ENCODE data around the gene OR6C75. TPM values are rescaled to one million over a fixed set of nuclear protein-coding genes. Genes with fewer than 3 reads are reported as not detected.
"Not testable (repeated sequence)": the region's sequence is repeated elsewhere in the genome, so short reads cannot be mapped to it uniquely, and the experiment has no call there.

Gene OR6C75
- under 1 TPM; 0.12 to 0.87 TPM for total RNA-seq
- polyA plus RNA-seq (ENCODE audit: insufficient read depth, low read depth, low replicate concordance), result not detected
- long read RNA-seq, donor 1, result 0 reads
- long read RNA-seq, donor 2, result 0 reads

- intact Hi-C loops (cut with DNase I; ENCODE audit: low total_unique reads), result no loop called here
- H3K27ac ChIP-seq, result no peak within 1 kb of the TSS
- H3K4me3 ChIP-seq, result no peak within 1 kb of the TSS
- no peaks in the 10 kb centered on the region for H3K36me3 ChIP-seq (ENCODE audit: low read depth, missing control alignments)
- TF ChIP-seq, protein P1, sequence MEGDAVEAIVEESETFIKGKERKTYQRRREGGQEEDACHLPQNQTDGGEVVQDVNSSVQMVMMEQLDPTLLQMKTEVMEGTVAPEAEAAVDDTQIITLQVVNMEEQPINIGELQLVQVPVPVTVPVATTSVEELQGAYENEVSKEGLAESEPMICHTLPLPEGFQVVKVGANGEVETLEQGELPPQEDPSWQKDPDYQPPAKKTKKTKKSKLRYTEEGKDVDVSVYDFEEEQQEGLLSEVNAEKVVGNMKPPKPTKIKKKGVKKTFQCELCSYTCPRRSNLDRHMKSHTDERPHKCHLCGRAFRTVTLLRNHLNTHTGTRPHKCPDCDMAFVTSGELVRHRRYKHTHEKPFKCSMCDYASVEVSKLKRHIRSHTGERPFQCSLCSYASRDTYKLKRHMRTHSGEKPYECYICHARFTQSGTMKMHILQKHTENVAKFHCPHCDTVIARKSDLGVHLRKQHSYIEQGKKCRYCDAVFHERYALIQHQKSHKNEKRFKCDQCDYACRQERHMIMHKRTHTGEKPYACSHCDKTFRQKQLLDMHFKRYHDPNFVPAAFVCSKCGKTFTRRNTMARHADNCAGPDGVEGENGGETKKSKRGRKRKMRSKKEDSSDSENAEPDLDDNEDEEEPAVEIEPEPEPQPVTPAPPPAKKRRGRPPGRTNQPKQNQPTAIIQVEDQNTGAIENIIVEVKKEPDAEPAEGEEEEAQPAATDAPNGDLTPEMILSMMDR (IDR thresholded peaks at IDR 0.05), result no peak
- TF ChIP-seq POLR2A (IDR thresholded peaks at IDR 0.05), result no peak
- no peak for DNase-seq
- no peaks in the 10 kb centered on the region for H3K9me3 ChIP-seq
- WGBS, 2 donors, result 71 to 75% methylated on average over 4 of the region's 4 CpGs
- no peaks in the 10 kb centered on the region for H3K27me3 ChIP-seq
- no peaks in the 10 kb centered on the region for H3K4me1 ChIP-seq
Measured at GRCh38 chr12:55362675-55363074, at the start of gene OR6C75. OR6C75 (plus strand) TSS chr12:55362975; CDS start chr12:55365111, 2,136 bp downstream.

DNA sequence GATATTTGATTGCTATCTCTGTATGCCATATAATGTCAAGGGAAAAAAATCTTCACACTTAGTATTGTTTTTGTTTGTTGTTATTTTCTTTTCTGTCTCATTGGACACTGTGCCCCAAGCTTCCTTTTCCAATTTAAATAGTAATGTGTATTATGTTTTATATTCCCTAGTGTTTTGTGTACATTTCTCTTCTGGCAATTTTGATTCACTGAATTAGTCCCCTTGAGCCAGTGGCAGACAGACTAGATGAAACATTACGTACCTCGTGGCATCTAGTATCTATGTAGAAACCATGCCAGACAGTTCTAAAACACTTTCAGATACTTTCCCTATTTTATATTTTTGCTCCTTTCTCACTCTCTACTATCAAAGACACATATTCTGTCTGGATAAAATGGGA is 48.7 kb upstream of the OR6C75 start, which contains the start of gene OR6C1:
TSS of gene OR6C1 (plus strand) at position 301 of the 400 bp plus-strand sequence. CDS start 6,257 bp downstream, outside the sequence.
- intact Hi-C loops (cut with DNase I; ENCODE audit: low total_unique reads), result no loop called here
- no peak for TF ChIP-seq POLR2A (IDR thresholded peaks at IDR 0.05)
- TF ChIP-seq, protein P1 (IDR thresholded peaks at IDR 0.05), result no peak
- no peaks in the 10 kb centered on the region for H3K36me3 ChIP-seq (ENCODE audit: low read depth, missing control alignments)
- H3K27ac ChIP-seq, result no peak within 1 kb of the TSS
- no peak within 1 kb of the TSS for H3K4me3 ChIP-seq
- DNase-seq, result no peak
- H3K27me3 ChIP-seq, result no peaks in the 10 kb centered on the region
- WGBS, 2 donors, result 82 to 85% methylated on average over 2 of the region's 2 CpGs
- H3K4me1 ChIP-seq, result no peaks in the 10 kb centered on the region
- no peaks in the 10 kb centered on the region for H3K9me3 ChIP-seq

DNA sequence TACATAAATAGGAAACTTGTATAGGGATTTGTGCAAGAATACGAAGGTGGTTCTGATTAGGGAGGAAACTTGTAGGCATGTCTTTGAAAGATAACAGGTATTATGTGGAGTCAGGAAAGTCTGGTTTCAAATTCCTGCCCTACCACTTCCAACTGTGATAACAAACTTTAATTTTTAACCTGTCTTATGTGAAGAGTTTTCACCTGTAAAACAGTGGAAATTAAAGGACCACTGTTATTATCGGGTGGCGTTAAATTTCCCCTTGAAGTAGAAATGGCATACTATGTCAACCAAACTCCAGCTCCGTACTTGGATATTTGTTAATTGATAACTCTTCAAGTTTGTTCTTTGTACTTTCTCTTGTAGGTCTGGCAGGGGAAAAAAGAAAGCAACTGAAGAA is 42.6 kb upstream of the OR6C75 start:
- Histone ChIP-seq H3K27ac (no peak overlapping the region), H3K4me3 (no peak overlapping the region), H3K27me3 (no peaks in the 10 kb centered on the region), H3K9me3 (no peaks in the 10 kb centered on the region), H3K36me3 (ENCODE audit: low read depth, missing control alignments) (no peaks in the 10 kb centered on the region), H3K4me1 (no peaks in the 10 kb centered on the region)
- intact Hi-C loops (cut with DNase I; ENCODE audit: low total_unique reads), result no loop called here
- no peak for DNase-seq
- WGBS, 2 donors, result 70 to 83% methylated on average over 4 of the region's 4 CpGs
- TF ChIP-seq POLR2A (IDR thresholded peaks at IDR 0.05), result no peak
- TF ChIP-seq, protein P1 (IDR thresholded peaks at IDR 0.05), result no peak

- 89 to 90% methylated on average over 6 of the region's 6 CpGs for WGBS, 2 donors
- H3K27ac ChIP-seq; H3K36me3 ChIP-seq (ENCODE audit: low read depth, missing control alignments); H3K27me3 ChIP-seq; H3K9me3 ChIP-seq; intact Hi-C loops (cut with DNase I; ENCODE audit: low total_unique reads); H3K4me3 ChIP-seq; H3K4me1 ChIP-seq; DNase-seq: not testable (repeated sequence)
Measured at GRCh38 chr12:55325801-55326200, 37.0 kb upstream of the OR6C75 start.

DNA sequence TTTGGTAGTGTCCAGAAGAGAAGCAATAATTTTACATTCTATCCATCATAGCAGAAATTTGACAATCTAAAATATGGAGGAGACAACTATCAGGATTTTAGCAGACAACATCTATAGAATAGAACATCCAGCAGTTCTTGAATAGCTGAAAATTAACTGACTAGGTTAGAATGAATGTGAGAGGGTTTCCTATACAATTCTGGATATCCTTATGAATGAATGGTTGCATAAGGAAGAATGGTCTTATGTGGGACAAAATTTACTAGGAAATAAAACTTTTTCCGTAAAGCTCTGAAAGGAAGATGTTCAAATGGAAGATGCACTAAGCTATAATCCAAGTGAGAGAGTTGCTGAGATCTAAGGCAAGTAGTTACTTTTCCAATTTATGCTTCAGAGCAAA is 32.3 kb upstream of the OR6C75 start, which contains the start of gene OR6C3:
TSS of gene OR6C3 (plus strand) at position 301 of the 400 bp plus-strand sequence. CDS start 955 bp downstream, outside the sequence.
- no peak for TF ChIP-seq POLR2A (IDR thresholded peaks at IDR 0.05)
- TF ChIP-seq, protein P1 (IDR thresholded peaks at IDR 0.05), result no peak
- Histone ChIP-seq H3K27me3 (no peaks in the 10 kb centered on the region), H3K27ac (no peak within 1 kb of the TSS), H3K36me3 (ENCODE audit: low read depth, missing control alignments) (no peaks in the 10 kb centered on the region), H3K9me3 (no peaks in the 10 kb centered on the region), H3K4me3 (no peak within 1 kb of the TSS), H3K4me1 (no peaks in the 10 kb centered on the region)
- WGBS, 2 donors, result 87 to 91% methylated on average over 1 of the region's 1 CpG
- DNase-seq, result no peak
- intact Hi-C loops (cut with DNase I; ENCODE audit: low total_unique reads), result no loop called here
